ENCODE data around the gene ASTN2. TPM values are rescaled to one million over a fixed set of nuclear protein-coding genes. Genes with fewer than 3 reads are reported as not detected.
"Not testable (repeated sequence)": the region's sequence is repeated elsewhere in the genome, so short reads cannot be mapped to it uniquely, and the experiment has no call there.

Gene ASTN2
- total and polyA plus RNA-seq, 9 of the 15 experiments (the other 6 are each of a cell fraction or from before 2014, with no cell fraction given) = 0.56 to 3.5 (median 1.9) TPM

DNA sequence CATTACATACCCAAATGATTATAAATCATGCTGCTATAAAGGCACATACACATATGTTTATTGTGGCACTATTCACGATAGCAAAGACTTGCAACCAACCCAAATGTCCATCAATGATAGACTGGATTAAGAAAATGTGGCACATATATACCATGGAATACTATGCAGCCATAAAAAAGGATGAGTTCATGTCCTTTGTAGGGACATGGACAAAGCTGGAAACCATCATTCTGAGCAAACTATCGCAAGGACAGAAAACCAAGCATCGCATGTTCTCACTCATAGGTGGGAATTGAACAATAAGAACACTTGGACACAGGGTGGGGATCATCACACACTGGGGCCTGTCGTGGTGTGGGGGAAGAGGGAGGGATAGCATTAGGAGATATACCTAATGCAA is 960.3 kb downstream of the ASTN2 start:
- H3K79me2 ChIP-seq (ENCODE audit: control insufficient read depth, insufficient read depth, low read length); H2AFZ ChIP-seq (ENCODE audit: low read depth, low read length); H3K4me3 ChIP-seq; H4K20me1 ChIP-seq (replicated peaks; ENCODE audit: control insufficient read depth, insufficient read depth, low read length); in situ Hi-C loops (cut with MboI); CTCF ChIA-PET (ENCODE audit: low intra/inter-chr PET ratio); H3K36me3 ChIP-seq (ENCODE audit: control insufficient read depth, insufficient read depth, low read length); H3K27ac ChIP-seq (ENCODE audit: extremely low read depth, low read depth, low read length); ATAC-seq; H3K27me3 ChIP-seq (ENCODE audit: control insufficient read depth in 2 of 2, insufficient read depth in 2 of 2, low read length in 2 of 2); DNase-seq (ENCODE audit: extremely low read depth in 1 of 4, low spot score in 3 of 4); H3K4me2 ChIP-seq (ENCODE audit: insufficient read depth, low read length); FAIRE-seq; H3K9me1 ChIP-seq (ENCODE audit: control insufficient read depth, insufficient read depth, low read length); H3K9ac ChIP-seq (ENCODE audit: insufficient read depth in 1 of 2, low read depth in 2 of 2, low read length in 2 of 2); H3K9me3 ChIP-seq (replicated peaks; ENCODE audit: control insufficient read depth, insufficient read depth, low read depth, low read length); BruUV-seq (replicated peaks); POLR2A ChIA-PET; intact Hi-C loops (cut with micrococcal nuclease): not testable (repeated sequence)
- WGBS (ENCODE audit: insufficient coverage, low coverage, missing lambda C conversion rate) = 64% methylated on average over 4 of the region's 4 CpGs
- peaks cover 5 to 28% of the 10 kb centered on the region in 2 experiments; a peak in 4 of 5 replicates for H3K4me1 ChIP-seq (replicated peaks in 1 of 2; ENCODE audit: control insufficient read depth in 2 of 2, insufficient read depth in 2 of 2, low read length in 2 of 2)
- TF ChIP-seq ZNF146 (CRISPR knock-in tag; IDR thresholded peaks at IDR 0.05; ENCODE audit: unreplicated experiment) = peak; percentile 89
- TF ChIP-seq BCOR (IDR thresholded peaks at IDR 0.05) = peak; percentile 82; the same call in 1 of the 2 replicates
- peak in 1 of 2 experiments; percentile 56; a peak in 2 of 4 replicates for TF ChIP-seq KDM1A (IDR thresholded peaks at IDR 0.05)
- TF ChIP-seq SMARCA5 (IDR thresholded peaks at IDR 0.05) = peak; percentile 56; the same call in 1 of the 2 replicates
- TF ChIP-seq RBM25 (IDR thresholded peaks at IDR 0.05; ENCODE audit: low read depth, low read length, severe bottlenecking) = peak; percentile 10

- intact Hi-C loops (cut with micrococcal nuclease) (no loop called here), in situ Hi-C loops (cut with MboI) (no loop called here)
- ChIA-PET CTCF (ENCODE audit: low intra/inter-chr PET ratio) (interaction anchor here (0.7 kb wide), 1 partner anchor 229 kb away, joined by 3 read pairs; no protein-coding TSS in a partner anchor), POLR2A (no interaction called here)
- TF ChIP-seq CEBPB (tag; IDR thresholded peaks at IDR 0.05) (0 out of 2 replicates have a peak, but pooled peaks have one; percentile 7), FOXK1 (CRISPR knock-in tag; IDR thresholded peaks at IDR 0.05; ENCODE audit: borderline replicate concordance) (no peak), SRSF1 (IDR thresholded peaks at IDR 0.05; ENCODE audit: low read depth, low read length) (no peak)
- Histone ChIP-seq H3K27ac (ENCODE audit: extremely low read depth, low read depth, low read length) (no peak overlapping the region), H3K4me3 (no peak overlapping the region), H3K36me3 (ENCODE audit: control insufficient read depth, insufficient read depth, low read length) (no peaks in the 10 kb centered on the region), H3K9ac (ENCODE audit: insufficient read depth in 1 of 2, low read depth in 2 of 2, low read length in 2 of 2) (no peak overlapping the region), H3K79me2 (ENCODE audit: control insufficient read depth, insufficient read depth, low read length) (no peaks in the 10 kb centered on the region), H3K4me2 (ENCODE audit: insufficient read depth, low read length) (no peak overlapping the region), H2AFZ (ENCODE audit: low read depth, low read length) (no peak overlapping the region), H3K4me1 (replicated peaks in 1 of 2; ENCODE audit: control insufficient read depth in 2 of 2, insufficient read depth in 2 of 2, low read length in 2 of 2) (peaks cover 5 to 25% of the 10 kb centered on the region in 2 experiments; a peak in 4 of 5 replicates), H4K20me1 (replicated peaks; ENCODE audit: control insufficient read depth, insufficient read depth, low read length) (no peaks in the 10 kb centered on the region), H3K9me1 (ENCODE audit: control insufficient read depth, insufficient read depth, low read length) (no peaks in the 10 kb centered on the region), H3K9me3 (replicated peaks; ENCODE audit: control insufficient read depth, insufficient read depth, low read depth, low read length) (peaks cover 7% of the 10 kb centered on the region), H3K27me3 (ENCODE audit: control insufficient read depth in 2 of 2, insufficient read depth in 2 of 2, low read length in 2 of 2) (no peaks in the 10 kb centered on the region)
- no TSS peak for BruUV-seq (replicated peaks)
- DNase-seq (ENCODE audit: extremely low read depth in 1 of 4, low spot score in 3 of 4) (no peak), ATAC-seq (no peak), FAIRE-seq (no peak)
- 77% methylated on average over 1 of the region's 1 CpG for WGBS (ENCODE audit: insufficient coverage, low coverage, missing lambda C conversion rate)
Observed at GRCh38 chr9:116453785-116454184, 961.1 kb downstream of the ASTN2 start.

Data from K562 (cell line).